Colonic mucosa (tissue), 4 donors: ENCODE data around the gene LRRN2. TPM values are rescaled to one million over a fixed set of nuclear protein-coding genes. Genes with fewer than 3 reads are reported as not detected.
A peak's percentile ranks its signal among the peaks of the same experiment; 100 is the strongest.
"Not testable (repeated sequence)": the region's sequence is repeated elsewhere in the genome, so short reads cannot be mapped to it uniquely, and the experiment has no call there.

Experiments used
- DNase-seq: peaks from one replicate; pipeline ENCODE4 v3.0.0-alpha.2; 2020
- H3K27ac ChIP-seq: fragments of 200-600 bp; one replicate; pipeline ENCODE4 v1.8.0; 2021
- H3K27me3 ChIP-seq: fragments of 200-600 bp; one replicate; pipeline ENCODE4 v1.8.0; 2021
- H3K36me3 ChIP-seq: fragments of 200-600 bp; one replicate; pipeline ENCODE4 v1.8.0; 2021
- H3K4me1 ChIP-seq: fragments of 200-600 bp; one replicate; pipeline ENCODE4 v1.8.0; 2021; ENCODE audit warnings: mild to moderate bottlenecking
- H3K4me3 ChIP-seq: fragments of 200-600 bp; one replicate; pipeline ENCODE4 v1.8.0; 2021
- H3K9ac ChIP-seq, 2 donors: one replicate each; pipeline ENCODE4 v1.7.0; 2013; ENCODE audit warnings: control low read depth in 2 of 2, low read depth in 2 of 2, low read length in 2 of 2
- H3K9me3 ChIP-seq: fragments of 200-600 bp; one replicate; pipeline ENCODE4 v1.8.0; 2021
- CTCF ChIP-seq: fragments of 200-600 bp; IDR thresholded peaks from one replicate; pipeline ENCODE4 v1.8.0; 2022; ENCODE audit warnings: antibody characterized with exemption, mild to moderate bottlenecking
- intact Hi-C: fragments of 100-400 bp; cut with DNase I; formaldehyde crosslinking; loops from one replicate; pipeline ENCODE4 v1.14.1; 2022
- total RNA-seq, 2 donors: library from RNA; stranded (reverse); fragmentation: NEBNext Ultra II Directional in 1 of 2; extraction: Animal tissue kit (Norgen Biotek cat#: 25700) in 1 of 2; gene quantifications; one replicate each; pipeline ENCODE4 v1.2.1, GENCODE V29; 2021
- donor health status: healthy.
- donor health status: DM: no; HTN: no; CAD: no.
- donor health status: DM: no; HTN: no; CAD: no.

The LRRN2 gene
- total RNA-seq, 2 donors from 2014 or later = 13.1 to 13.9 TPM

- no peak overlapping the region for H3K4me3 ChIP-seq
- TF ChIP-seq CTCF = no peak
- H3K36me3 ChIP-seq = no peaks in the 10 kb centered on the region
- H3K9ac ChIP-seq = no peak overlapping the region
- H3K27me3 ChIP-seq = no peaks in the 10 kb centered on the region
- no peaks in the 10 kb centered on the region for H3K4me1 ChIP-seq
- intact Hi-C loops = no loop called here
- H3K9me3 ChIP-seq = no peaks in the 10 kb centered on the region
- no peak overlapping the region for H3K27ac ChIP-seq
- peak; percentile 8 for DNase-seq
Observed at GRCh38 chr1:204731509-204731908, 46.0 kb upstream of the LRRN2 start.

GRCh38 chr1:204730826-204731459, 45.4 kb upstream of the LRRN2 start:
- intact Hi-C loops = no loop called here
- DNase-seq = peak; percentile 7
- Histone ChIP-seq H3K4me3 (no peak overlapping the region), H3K9ac (no peak overlapping the region), H3K27ac (no peak overlapping the region), H3K27me3 (no peaks in the 10 kb centered on the region), H3K9me3 (no peaks in the 10 kb centered on the region), H3K36me3 (no peaks in the 10 kb centered on the region), H3K4me1 (no peaks in the 10 kb centered on the region)
- TF ChIP-seq CTCF = no peak

GRCh38 chr1:204729516-204729915, 44.0 kb upstream of the LRRN2 start:
- no peaks in the 10 kb centered on the region for H3K4me1 ChIP-seq
- no peak for TF ChIP-seq CTCF
- H3K36me3 ChIP-seq = no peaks in the 10 kb centered on the region
- no peak overlapping the region for H3K27ac ChIP-seq
- no peak overlapping the region for H3K4me3 ChIP-seq
- no peak for DNase-seq
- H3K27me3 ChIP-seq = no peaks in the 10 kb centered on the region
- intact Hi-C loops = no loop called here
- H3K9ac ChIP-seq = no peak overlapping the region
- no peaks in the 10 kb centered on the region for H3K9me3 ChIP-seq

GRCh38 chr1:204728456-204728855, 42.9 kb upstream of the LRRN2 start:
- H3K4me1 ChIP-seq = no peaks in the 10 kb centered on the region
- no peaks in the 10 kb centered on the region for H3K36me3 ChIP-seq
- H3K4me3 ChIP-seq = no peak overlapping the region
- H3K9ac ChIP-seq = no peak overlapping the region
- H3K27ac ChIP-seq = no peak overlapping the region
- no peaks in the 10 kb centered on the region for H3K27me3 ChIP-seq
- intact Hi-C loops = no loop called here
- H3K9me3 ChIP-seq = no peaks in the 10 kb centered on the region
- no peak for TF ChIP-seq CTCF
- peak; percentile 3 for DNase-seq

- no peaks in the 10 kb centered on the region for H3K9me3 ChIP-seq
- no peaks in the 10 kb centered on the region for H3K27me3 ChIP-seq
- peak; percentile 14 for DNase-seq
- no peak overlapping the region for H3K27ac ChIP-seq
- no peaks in the 10 kb centered on the region for H3K36me3 ChIP-seq
- no peak for TF ChIP-seq CTCF
- H3K9ac ChIP-seq = no peak overlapping the region
- H3K4me3 ChIP-seq = no peak overlapping the region
- no peaks in the 10 kb centered on the region for H3K4me1 ChIP-seq
- intact Hi-C loops = no loop called here
Observed at GRCh38 chr1:204728045-204728444, 42.5 kb upstream of the LRRN2 start.

- H3K9me3 ChIP-seq, H3K4me1 ChIP-seq, intact Hi-C loops, H3K27me3 ChIP-seq, H3K27ac ChIP-seq, H3K36me3 ChIP-seq, H3K9ac ChIP-seq, H3K4me3 ChIP-seq: not testable (repeated sequence)
- DNase-seq = peak; percentile 9
Observed at GRCh38 chr1:204727438-204727837, 41.9 kb upstream of the LRRN2 start.
